ENCODE results near the gene CLEC4G.
A peak's percentile ranks its signal among the peaks of the same experiment; 100 is the strongest.

GRCh38 chr19:7680606-7681339 is 51.1 kb downstream of the CLEC4G start, which contains the start of gene TRAPPC5:
- TF ChIP-seq, protein P1, sequence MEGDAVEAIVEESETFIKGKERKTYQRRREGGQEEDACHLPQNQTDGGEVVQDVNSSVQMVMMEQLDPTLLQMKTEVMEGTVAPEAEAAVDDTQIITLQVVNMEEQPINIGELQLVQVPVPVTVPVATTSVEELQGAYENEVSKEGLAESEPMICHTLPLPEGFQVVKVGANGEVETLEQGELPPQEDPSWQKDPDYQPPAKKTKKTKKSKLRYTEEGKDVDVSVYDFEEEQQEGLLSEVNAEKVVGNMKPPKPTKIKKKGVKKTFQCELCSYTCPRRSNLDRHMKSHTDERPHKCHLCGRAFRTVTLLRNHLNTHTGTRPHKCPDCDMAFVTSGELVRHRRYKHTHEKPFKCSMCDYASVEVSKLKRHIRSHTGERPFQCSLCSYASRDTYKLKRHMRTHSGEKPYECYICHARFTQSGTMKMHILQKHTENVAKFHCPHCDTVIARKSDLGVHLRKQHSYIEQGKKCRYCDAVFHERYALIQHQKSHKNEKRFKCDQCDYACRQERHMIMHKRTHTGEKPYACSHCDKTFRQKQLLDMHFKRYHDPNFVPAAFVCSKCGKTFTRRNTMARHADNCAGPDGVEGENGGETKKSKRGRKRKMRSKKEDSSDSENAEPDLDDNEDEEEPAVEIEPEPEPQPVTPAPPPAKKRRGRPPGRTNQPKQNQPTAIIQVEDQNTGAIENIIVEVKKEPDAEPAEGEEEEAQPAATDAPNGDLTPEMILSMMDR (IDR thresholded peaks at IDR 0.05): peak; percentile 90 to 99 (median 95)
- TF ChIP-seq POLR2A (IDR thresholded peaks at IDR 0.05): peak; percentile 33
